ENCODE data around the gene SLC7A7. TPM values are rescaled to one million over a fixed set of nuclear protein-coding genes. Genes with fewer than 3 reads are reported as not detected.
"Not testable (repeated sequence)": the region's sequence is repeated elsewhere in the genome, so short reads cannot be mapped to it uniquely, and the experiment has no call there.

SLC7A7 gene
- total and polyA plus RNA-seq, 9 of the 15 experiments (the other 6 are each of a cell fraction or from before 2014, with no cell fraction given), result 0.07 to 0.68 (median 0.41) TPM

DNA sequence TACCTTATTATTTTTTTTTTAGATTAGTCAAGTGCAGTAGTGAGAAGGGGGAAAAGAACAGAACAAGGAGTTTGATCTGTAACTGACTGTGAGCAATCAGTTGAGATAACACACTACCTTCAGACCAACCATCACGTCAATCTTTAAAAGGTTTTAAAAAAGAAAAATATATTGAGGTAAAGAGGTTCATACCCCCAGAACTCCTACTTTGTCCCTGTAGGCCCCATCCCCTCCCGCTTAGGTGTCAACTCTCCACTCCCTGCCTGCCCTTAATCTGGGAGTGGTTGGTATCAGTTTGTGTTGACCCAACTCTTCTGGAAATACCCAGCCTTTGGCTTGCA is 37.3 kb upstream of the SLC7A7 start:
- Histone ChIP-seq H3K9me1 (ENCODE audit: control insufficient read depth, insufficient read depth, low read length) (no peaks in the 10 kb centered on the region), H2AFZ (ENCODE audit: low read depth, low read length) (peak overlapping the region; percentile 100), H3K9me3 (replicated peaks; ENCODE audit: control insufficient read depth, insufficient read depth, low read depth, low read length) (no peaks in the 10 kb centered on the region; the same call in 1 of the 2 replicates), H3K4me2 (ENCODE audit: insufficient read depth, low read length) (peak overlapping the region; percentile 100; the same call in 1 of the 2 replicates), H4K20me1 (replicated peaks; ENCODE audit: control insufficient read depth, insufficient read depth, low read length) (no peaks in the 10 kb centered on the region), H3K36me3 (ENCODE audit: control insufficient read depth, insufficient read depth, low read length) (no peaks in the 10 kb centered on the region), H3K27ac (ENCODE audit: extremely low read depth, low read depth, low read length) (no peak overlapping the region), H3K79me2 (ENCODE audit: control insufficient read depth, insufficient read depth, low read length) (no peaks in the 10 kb centered on the region), H3K27me3 (ENCODE audit: control insufficient read depth in 2 of 2, insufficient read depth in 2 of 2, low read length in 2 of 2) (no peaks in the 10 kb centered on the region), H3K4me3 (no peak overlapping the region), H3K9ac (ENCODE audit: insufficient read depth in 1 of 2, low read depth in 2 of 2, low read length in 2 of 2) (peak overlapping the region in 1 of 2 experiments; percentile 90; a peak in 1 of 4 replicates), H3K4me1 (replicated peaks in 1 of 2; ENCODE audit: control insufficient read depth in 2 of 2, insufficient read depth in 2 of 2, low read length in 2 of 2) (peaks cover 5 to 26% of the 10 kb centered on the region in 2 experiments; a peak in 3 of 5 replicates)
- ChIA-PET CTCF (ENCODE audit: low intra/inter-chr PET ratio) (interaction anchor here (0.8 to 4.3 kb wide), 11 partner anchors 29 to 475 kb away, joined by 3 to 68 read pairs (median 10); no protein-coding TSS in a partner anchor), POLR2A (interaction anchor here (0.6 to 1.8 kb wide), 6 partner anchors 23 to 412 kb away, joined by 3 to 5 read pairs (median 4); partner anchors contain the start of gene MRPL52)
- BruUV-seq (replicated peaks), result no TSS peak
- in situ Hi-C loops (cut with MboI) (no loop called here), intact Hi-C loops (cut with micrococcal nuclease) (loop anchor here (2.0 kb wide), 3 partner anchors 194 to 412 kb away; no protein-coding TSS in a partner anchor)
- ATAC-seq (no peak), DNase-seq (ENCODE audit: extremely low read depth in 1 of 4, low spot score in 3 of 4) (no peak), FAIRE-seq (no peak)
- TF ChIP-seq, protein P1, sequence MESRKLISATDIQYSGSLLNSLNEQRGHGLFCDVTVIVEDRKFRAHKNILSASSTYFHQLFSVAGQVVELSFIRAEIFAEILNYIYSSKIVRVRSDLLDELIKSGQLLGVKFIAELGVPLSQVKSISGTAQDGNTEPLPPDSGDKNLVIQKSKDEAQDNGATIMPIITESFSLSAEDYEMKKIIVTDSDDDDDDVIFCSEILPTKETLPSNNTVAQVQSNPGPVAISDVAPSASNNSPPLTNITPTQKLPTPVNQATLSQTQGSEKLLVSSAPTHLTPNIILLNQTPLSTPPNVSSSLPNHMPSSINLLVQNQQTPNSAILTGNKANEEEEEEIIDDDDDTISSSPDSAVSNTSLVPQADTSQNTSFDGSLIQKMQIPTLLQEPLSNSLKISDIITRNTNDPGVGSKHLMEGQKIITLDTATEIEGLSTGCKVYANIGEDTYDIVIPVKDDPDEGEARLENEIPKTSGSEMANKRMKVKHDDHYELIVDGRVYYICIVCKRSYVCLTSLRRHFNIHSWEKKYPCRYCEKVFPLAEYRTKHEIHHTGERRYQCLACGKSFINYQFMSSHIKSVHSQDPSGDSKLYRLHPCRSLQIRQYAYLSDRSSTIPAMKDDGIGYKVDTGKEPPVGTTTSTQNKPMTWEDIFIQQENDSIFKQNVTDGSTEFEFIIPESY (CRISPR knock-in tag; IDR thresholded peaks at IDR 0.05), result no peak
- TF ChIP-seq CHD1 (IDR thresholded peaks at IDR 0.05; ENCODE audit: low read length), result no peak
- TF ChIP-seq ZNF75A (CRISPR knock-in tag; IDR thresholded peaks at IDR 0.05), result no peak
- no peak for TF ChIP-seq ZNF282 (CRISPR knock-in tag; IDR thresholded peaks at IDR 0.05)
- no peak for TF ChIP-seq HMGXB4 (CRISPR knock-in tag; IDR thresholded peaks at IDR 0.05)
- 63% methylated on average over 2 of the region's 2 CpGs for WGBS (ENCODE audit: insufficient coverage, low coverage, missing lambda C conversion rate)

DNA sequence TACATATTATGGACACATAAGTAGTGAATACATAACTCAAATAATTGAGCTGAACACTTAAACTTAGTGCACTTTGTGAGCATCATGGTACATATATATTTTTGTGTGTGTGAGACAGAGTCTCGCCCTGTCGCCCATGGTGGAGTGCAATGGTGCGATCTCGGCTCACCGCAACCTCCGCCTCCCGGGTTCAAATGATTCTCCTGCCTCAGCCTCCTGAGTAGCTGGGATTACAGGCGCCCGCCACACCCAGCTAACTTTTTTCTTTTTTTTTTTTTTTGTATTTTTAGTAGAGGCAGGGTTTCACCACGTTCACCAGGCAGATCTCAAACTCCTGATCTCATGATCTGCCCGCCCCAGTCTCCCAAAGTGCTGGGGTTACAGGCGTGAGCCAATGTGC is 36.9 kb upstream of the SLC7A7 start:
- H3K4me2 ChIP-seq (ENCODE audit: insufficient read depth, low read length); FAIRE-seq; DNase-seq (ENCODE audit: extremely low read depth in 1 of 4, low spot score in 3 of 4); H3K27ac ChIP-seq (ENCODE audit: extremely low read depth, low read depth, low read length); H3K27me3 ChIP-seq (ENCODE audit: control insufficient read depth in 2 of 2, insufficient read depth in 2 of 2, low read length in 2 of 2); H3K9ac ChIP-seq (ENCODE audit: insufficient read depth in 1 of 2, low read depth in 2 of 2, low read length in 2 of 2); H3K36me3 ChIP-seq (ENCODE audit: control insufficient read depth, insufficient read depth, low read length); in situ Hi-C loops (cut with MboI); H3K79me2 ChIP-seq (ENCODE audit: control insufficient read depth, insufficient read depth, low read length); H2AFZ ChIP-seq (ENCODE audit: low read depth, low read length); H3K9me1 ChIP-seq (ENCODE audit: control insufficient read depth, insufficient read depth, low read length); H3K4me3 ChIP-seq; H3K9me3 ChIP-seq (replicated peaks; ENCODE audit: control insufficient read depth, insufficient read depth, low read depth, low read length); ATAC-seq; H4K20me1 ChIP-seq (replicated peaks; ENCODE audit: control insufficient read depth, insufficient read depth, low read length); BruUV-seq (replicated peaks): not testable (repeated sequence)
- intact Hi-C loops (cut with micrococcal nuclease), result loop anchor here (2.0 kb wide), 3 partner anchors 193 to 413 kb away; no protein-coding TSS in a partner anchor
- ChIA-PET CTCF (ENCODE audit: low intra/inter-chr PET ratio) (interaction anchor here (1.4 to 4.3 kb wide), 7 partner anchors 28 to 295 kb away, joined by 4 to 68 read pairs (median 19); no protein-coding TSS in a partner anchor), POLR2A (interaction anchor here (0.6 to 1.8 kb wide), 3 partner anchors 28 to 155 kb away, joined by 3 to 5 read pairs (median 4); no protein-coding TSS in a partner anchor)
- H3K4me1 ChIP-seq (replicated peaks in 1 of 2; ENCODE audit: control insufficient read depth in 2 of 2, insufficient read depth in 2 of 2, low read length in 2 of 2), result peaks cover 5 to 26% of the 10 kb centered on the region in 2 experiments; a peak in 3 of 5 replicates
- WGBS (ENCODE audit: insufficient coverage, low coverage, missing lambda C conversion rate), result 79% methylated on average over 12 of the region's 12 CpGs
